GM19324 (cell line): ENCODE data around the gene NXPH2.
A peak's percentile ranks its signal among the peaks of the same experiment; 100 is the strongest.
"Not testable (repeated sequence)": the region's sequence is repeated elsewhere in the genome, so short reads cannot be mapped to it uniquely, and the experiment has no call there.

Source experiments
- ATAC-seq: cut with Tn5 transposase; IDR thresholded peaks from one replicate; pipeline ENCODE4 v1.9.1; 2021; ENCODE audit warnings: mild to moderate bottlenecking, moderate library complexity; ENCODE audit not compliant: unreplicated experiment, low FRiP score

NXPH2 gene

DNA sequence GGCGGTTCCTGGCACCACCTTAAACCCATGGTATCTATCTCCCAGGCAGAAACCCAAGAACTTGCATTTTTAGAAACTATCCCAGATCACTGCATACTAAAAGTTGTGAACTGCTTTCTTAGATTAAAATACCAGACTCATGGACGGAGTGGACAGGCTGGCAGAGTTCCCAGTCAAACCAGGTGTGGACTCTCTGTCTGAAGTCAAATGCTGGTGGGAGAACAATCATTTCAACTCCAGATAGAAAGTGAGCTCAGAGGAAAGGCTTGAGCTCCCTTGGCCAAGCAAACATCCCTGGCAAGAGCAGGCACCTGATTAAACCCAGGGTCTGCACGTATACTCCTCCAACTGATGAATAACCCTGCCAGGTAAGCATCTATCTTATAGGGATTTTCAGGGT lies 19.5 kb downstream of the NXPH2 start:
- no peak for ATAC-seq

DNA sequence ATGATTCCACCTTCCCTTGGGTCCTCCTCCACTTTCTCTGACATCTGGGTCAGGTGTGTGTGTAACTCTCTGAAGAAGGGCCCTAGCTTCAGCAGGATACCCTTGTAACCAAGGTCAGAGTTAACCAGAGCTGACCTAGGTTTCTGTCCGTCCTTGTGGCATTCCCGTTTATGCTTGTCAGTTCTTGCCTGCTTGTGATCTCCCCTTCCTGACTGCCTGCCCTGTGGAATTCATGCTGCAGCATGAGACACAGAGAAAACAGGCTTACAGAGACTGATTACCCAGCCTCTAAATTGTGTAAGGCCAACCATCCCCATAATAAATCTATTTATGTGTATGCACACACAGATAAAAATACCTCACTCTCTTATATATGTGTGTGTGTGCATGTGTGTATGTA lies 22.8 kb downstream of the NXPH2 start:
- no peak for ATAC-seq

DNA sequence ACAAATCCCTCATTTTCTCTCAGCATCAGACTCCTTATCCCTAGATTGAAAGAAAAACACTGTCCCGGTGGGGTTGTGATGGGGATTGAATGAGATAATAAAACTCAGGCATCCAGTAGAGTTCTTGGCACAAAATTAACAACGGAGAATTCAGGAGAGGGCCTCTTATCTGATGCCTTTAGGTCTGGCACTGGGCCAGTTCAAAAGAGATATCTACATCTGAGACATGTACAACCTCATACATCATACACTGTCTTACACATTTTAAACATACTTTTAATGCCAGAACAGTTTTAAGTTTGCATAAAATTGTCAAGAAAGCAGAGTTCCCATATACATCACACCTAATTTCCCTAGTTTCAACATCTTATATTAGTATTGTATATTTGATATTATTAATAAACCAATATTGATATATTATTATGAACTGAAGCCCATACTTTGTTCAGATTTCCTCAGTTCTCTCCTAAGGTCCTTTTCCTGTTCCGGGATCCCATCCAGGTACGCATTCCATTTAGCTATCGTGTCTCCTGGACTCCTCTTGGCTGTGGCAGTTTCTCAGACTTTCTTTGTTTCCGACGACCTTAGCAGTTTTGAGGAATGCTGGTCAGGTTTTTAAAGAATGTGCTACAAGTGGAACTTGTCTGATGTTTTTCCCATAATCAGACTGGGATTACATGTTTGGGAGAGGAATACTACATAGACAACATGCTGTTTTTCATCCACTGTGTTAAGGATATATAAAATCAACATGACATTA lies 27.8 kb downstream of the NXPH2 start:
- ATAC-seq: no peak

DNA sequence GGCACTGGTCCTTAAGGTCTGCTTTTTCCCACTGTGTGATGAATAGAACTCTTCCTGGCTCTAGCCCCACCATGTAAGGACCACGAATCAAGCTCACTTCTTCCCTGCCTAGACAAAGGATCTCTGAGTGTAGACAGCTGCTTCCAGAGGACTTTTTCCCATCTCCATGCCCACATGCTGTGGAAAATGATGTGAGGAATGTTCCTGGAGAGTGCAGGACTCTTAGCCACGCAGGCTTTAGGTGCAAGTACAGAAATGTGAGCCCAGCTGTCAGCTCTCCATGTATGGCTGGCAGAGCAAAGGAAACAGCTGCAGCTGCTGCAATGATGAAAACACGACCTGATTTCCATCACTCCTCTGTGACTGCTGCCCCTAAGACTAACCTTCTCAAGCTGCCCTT lies 35.5 kb downstream of the NXPH2 start:
- ATAC-seq: no peak

DNA sequence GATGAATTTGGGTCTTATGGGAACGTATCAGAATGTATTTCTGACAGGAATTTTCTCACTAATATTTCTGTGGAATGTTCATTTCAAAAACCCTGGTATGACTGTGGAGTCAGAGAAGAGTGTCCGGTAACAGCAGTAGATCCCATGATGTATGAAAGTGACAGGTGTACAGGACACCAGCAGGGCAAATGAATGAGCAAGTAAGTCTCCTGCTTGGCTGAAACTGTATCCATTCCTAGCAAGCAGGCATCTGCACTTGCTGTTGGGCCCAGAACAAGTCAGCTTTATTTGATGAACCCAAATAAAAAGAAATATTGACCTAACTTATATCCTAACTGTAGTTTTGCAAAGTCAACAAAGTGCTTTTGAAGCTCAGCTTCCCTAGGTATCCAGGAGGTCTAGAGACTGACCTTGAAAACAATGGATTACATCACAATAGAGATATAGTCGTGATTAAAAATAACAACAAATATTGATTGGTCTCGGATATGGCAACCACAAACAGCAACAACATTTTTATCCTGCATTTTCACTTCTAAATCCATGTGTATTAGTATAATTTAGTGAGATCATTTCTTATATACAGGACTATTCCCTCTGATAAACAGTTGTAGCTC lies 37.6 kb downstream of the NXPH2 start:
- ATAC-seq: no peak

DNA sequence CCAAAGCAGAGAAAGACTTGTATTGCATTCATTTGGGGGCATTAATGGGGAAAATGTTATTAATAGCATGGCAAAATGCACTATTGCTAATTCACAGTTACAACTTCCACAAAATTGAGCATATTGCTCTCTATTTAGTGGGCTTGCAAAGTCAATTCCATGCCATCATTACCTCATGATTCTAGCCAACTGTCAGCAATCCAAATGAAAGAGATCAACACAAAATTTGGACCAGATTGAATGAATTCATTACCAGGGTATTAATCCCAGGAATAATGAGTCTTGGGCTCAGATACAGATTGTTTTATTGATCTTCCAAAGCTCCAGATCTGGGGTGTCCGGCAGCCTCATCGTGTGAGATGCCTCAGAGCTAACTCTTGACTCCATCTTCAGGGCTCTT lies 38.3 kb downstream of the NXPH2 start:
- ATAC-seq: no peak

DNA sequence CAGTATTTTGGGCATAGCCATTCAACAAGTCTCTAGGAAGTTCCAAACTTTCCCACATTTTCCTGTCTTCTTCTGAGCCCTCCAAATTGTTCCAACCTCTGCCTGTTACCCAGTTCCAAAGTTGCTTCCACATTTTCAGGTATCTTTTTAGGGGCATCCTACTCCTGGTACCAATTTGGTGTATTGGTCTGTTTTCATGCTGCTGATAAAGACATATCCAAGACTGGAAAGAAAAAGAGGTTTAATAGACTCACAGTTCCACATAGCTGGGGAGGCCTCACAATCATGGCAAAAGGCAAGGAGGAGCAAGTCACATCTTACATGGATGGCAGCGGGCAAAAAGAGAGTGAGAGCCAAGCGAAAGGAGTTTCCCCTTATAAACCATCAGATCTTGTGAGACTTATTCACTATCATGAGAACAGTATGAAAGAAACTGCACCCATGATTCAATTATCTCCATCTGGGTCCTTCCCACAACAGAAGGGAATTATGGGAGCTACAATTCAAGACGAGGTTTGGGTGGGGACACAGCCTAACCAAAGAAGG lies 43.1 kb downstream of the NXPH2 start:
- ATAC-seq: not testable (repeated sequence)

DNA sequence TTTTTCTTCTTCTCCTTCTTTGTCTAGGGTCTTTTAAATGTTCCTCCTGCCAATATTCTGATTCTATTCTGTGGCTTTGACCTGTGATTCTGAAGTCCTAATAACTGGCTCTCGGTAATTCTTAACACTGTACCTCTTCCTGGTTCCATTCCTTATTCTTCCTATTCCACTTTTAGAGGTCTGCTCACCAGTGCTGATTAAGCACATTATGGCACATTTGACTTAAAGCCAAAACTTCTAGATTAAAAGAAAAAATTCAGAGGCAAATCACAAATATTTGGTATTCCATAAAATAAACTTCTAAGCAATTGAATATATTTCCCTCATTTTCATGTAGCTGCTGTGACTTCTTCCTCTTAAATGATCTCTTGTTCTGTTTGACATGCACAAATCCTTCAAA lies 47.5 kb downstream of the NXPH2 start:
- no peak for ATAC-seq

DNA sequence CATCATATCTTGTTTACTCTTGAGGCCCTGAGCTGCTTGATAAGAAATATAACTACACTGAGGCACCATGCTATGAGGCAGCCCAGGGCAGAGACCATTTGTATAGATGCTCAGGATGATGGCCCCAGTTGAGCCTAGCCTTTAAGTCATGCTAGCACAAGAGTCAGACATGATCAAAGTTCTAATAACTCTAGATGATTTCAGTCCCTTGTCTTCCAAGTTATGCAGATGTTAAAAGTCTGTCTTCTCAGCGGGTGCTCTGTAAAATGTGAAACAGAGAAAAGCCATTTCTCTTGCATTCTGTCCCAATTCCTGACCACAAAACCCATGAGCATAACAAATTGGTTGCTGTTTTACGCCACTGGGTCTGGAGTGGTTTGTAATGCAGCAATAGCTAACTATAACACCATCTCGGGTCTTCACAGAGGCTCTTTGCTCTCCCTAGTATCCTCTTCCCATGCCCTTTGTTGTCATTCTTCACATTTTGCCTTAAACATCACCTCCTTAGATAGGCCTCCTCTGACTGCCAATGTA lies 49.6 kb downstream of the NXPH2 start:
- peak; percentile 85 for ATAC-seq

DNA sequence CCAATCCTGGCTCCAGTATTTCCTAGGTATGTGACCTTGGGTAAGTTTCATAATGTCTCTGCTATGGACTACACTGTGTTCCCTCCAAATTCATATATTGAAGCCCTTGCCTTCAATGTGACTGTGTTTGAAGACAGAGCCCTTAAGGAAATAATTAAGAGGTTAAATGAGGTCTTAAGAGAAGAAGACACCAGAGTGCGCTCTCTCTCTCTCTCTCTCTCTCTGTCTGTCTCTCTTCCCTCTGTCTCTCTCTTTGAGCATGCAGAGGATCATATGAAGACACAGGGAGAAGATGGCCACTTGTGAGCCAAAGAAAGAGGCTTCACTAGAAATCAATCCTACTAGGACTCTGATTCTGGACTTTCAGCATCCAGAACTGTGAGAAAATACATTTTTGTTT lies 52.2 kb downstream of the NXPH2 start:
- ATAC-seq: no peak

DNA sequence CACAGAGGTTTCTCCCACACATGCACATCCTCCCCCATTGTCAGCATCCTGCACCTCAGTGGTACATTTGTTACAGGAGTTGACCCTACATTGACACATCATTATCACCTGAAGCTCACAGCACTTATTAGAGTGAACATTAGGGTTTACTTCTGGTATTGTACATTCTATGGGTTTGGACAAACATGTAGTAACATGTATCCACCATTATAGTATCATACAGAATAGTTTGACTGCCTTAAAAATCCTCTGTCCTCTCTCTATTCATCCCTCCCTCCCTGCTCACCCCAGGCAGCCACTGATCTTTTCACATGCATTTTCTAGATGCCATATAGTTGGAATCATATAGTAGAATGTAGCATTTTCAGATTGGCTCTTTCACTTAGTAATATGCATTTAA lies 53.5 kb downstream of the NXPH2 start:
- no peak for ATAC-seq

DNA sequence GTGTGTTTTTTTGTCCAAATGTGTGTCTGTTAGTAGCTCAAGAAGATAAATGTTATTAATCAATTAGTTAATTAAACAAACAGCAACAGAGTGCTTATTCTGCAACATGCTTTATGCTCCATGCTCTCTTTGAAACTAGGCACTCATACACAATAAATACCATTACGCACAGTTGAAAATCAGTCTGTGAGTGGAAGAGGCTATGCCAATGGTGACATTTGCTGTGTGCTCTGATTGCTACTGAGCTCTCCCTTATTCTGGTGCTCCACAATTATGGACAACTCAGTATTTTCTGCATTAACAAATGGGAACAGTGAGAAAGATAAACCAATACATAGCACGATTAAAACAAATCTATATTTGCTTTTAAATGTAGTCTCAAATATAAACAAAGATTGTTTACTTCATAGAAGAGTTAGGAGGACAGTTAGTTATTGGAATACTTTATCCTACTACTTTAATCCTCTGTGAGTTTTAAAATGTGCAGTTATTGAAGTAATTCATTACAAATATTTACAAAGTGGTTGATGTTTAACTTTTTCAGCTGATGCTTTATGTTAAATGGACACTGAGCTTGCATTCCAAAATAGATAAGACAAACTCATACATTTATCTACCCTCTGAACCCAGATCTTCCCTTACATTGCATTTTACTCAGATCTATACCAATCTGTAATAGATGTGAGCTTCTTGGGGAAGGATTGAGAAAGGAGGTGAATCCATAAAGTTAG lies 55.3 kb downstream of the NXPH2 start:
- no peak for ATAC-seq

DNA sequence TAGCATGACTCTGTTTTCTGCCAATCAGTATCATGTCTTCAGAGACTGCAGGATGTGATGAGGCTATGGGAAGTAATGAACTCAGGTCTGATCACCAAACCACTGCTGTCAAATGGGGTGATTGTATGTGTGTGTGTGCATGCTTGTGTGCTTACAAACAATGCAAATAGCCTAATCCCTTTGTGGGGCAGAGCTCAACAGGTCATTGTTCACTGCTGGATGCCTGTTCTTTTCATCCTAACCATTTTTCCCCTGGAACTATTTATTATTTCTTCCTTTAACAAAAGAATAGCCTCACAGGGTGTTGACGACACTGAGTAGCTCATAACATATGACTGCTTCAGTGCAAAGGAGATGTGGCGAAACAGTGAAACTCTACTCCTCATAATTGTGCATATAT lies 55.9 kb downstream of the NXPH2 start:
- ATAC-seq: no peak

DNA sequence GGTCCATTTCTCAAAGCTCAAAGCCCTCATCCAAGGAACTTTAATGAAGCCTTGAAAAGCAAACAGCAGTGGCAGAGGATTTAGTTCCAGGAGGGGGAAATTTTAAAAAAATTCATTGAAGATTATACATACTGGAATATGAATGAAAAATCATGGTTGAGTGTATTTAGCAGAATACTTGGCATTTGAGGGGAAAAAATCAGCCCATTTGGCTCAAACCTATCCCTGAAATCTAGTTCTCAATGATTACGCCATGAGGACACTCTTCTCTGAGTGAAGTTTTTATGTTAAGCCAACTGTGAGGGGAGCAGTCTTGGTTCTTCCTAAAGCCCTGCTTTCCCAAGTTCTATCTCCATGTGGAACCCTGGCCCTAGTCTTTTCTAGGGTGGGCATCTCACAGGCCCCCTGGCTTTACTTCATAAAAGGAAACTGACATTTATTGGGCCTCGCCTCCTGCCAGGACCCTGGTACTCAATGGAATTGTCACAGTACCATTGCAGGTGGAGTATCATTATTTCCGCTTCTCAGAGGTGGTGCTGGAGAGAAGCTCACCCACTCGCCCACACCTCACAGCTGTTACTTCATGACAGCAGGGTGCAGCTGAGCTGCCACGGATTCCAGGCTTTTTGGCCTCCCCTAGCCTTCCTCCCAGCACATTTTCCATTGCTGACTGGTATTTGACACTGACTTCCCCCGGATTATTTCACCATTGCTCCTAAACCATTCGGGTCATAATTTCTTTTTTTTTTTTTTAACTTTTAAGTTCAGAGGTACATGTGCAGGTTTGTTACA lies 56.8 kb downstream of the NXPH2 start:
- no peak for ATAC-seq

DNA sequence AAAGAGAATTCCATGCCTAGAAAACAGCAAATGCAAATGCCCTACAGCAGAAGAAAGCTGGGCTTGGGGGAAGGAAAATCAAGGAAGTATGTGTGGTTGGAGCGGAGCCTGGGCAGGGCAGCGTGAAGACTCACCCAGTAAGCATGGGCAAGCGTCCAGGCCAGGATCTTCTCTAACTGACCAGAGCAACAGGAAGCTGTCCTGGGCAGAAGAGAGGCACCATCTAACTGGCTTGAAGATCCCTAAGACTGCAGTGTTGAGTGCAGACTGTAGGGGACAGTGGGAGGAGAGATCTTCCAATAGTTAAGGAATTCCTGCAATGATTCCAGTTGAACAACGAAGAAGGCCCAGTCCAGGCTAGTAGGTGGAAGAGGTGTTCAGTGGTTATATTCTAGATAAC lies 57.9 kb downstream of the NXPH2 start:
- no peak for ATAC-seq

DNA sequence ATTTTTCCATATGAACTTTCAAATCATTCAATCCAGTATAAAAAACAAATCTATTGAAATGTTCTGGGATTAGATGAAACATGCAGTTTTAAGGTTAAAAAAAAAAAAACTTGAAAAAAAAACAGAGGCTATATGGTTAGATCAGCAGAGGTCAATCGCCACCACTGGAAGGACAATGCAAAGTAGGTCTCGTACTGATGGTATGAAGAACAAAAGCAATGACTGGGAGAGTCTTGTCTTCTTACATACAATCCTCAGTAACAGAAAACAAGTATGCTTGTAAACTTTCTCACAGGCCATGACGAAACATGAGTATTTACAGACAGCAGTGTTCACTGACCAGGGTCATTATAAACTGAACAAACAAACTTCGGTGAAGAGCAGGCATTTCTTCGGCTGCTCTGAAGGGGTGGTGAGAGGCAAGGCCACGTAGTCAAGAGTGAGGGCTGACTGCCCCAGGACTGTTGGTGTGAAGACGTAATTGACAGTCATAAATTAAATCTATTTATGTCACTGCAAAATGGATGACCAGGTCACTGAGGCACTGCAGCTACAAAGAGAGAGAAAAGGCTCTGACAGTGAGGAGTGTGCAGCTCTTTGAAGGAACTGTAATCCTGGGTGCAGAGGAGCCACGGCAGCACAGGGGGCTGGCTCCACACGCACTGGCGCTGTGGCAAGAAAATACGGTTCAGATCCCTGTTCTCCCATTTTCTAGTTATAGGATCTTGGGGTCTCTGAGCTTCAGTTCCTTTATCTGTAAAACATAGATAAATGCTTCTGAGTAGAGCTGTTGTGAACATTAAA lies 60.0 kb downstream of the NXPH2 start:
- no peak for ATAC-seq

DNA sequence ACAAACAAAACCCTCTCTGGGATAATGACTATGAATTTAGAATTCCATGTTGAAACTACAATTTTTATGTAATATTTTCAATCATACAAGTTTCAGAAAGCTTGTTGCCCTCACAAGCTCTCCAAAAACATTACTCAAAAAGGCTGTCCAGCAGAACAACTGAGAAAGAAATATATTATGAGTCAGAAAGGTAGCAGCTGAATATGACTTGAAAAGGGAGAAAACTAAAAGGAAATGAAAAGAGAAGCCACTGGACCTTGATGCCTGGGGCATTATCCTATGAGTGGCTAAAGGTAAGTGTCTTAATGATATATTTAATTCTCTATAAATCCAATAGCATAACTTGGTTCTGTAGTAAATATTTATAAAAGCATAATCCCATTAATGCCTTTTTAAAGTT lies 61.8 kb downstream of the NXPH2 start:
- no peak for ATAC-seq

DNA sequence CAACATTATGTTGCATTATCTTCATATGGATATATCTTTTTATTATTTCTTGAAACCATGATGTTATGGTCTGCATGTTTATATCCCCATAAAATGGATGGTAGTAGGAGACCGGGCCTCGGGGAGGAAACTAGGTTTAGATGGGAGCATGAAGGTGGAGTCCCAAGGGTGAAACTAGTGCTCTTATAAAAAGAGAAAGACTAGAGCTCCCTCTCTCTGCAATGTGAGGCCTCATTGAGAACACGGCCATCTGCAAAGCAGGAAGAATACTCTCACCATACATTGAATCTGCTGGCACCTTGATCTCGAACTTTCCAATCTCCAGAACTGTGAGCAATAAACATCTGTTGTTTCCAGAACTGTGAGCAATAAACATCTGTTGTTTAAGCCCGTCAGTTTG lies 64.0 kb downstream of the NXPH2 start:
- no peak for ATAC-seq

DNA sequence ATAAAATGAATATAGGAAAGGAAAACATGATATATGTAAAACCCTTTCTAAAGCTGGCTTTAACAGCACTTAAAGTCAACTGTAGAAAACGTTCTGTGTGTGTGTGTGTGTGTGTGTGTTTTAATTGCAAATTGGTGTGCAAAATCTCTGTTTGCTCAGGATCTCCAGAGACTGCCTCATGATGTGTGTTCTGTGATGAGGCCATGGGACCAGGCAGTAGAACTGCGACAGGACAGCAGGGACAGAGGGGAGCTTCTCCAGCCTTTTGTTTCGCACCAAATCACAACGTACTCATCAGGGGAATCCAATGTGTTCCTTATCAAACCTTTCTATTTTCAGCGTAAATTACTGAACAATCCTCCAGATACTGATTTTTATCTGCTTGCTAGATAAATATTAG lies 66.7 kb downstream of the NXPH2 start:
- no peak for ATAC-seq

DNA sequence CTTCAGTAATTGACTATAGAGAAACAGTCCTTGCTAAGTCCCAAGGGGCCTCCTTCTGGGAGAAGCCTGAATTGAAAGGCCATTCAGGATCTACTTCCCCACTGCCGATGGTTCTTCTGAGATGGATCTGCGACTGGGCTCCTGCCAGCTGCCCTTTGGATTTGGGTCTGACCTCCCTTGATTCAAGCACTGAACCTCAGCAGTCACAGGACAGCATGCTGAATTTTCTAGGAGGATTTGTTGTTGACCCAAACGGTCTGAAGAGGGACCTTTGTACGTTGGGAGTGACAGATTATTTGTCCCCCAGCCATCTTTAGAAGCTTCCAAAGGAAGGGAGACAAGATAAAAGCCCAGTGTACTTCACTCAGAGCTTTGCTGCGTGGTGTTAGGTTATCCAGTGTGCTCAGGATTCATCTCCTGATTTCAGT lies 67.1 kb downstream of the NXPH2 start:
- ATAC-seq: no peak
